Activated CD4-positive, alpha-beta T cell treated with anti-CD3 and anti-CD28 coated beads for 4 hours (primary cell): ENCODE results near the gene CELSR1.
"Not testable (repeated sequence)": the region's sequence is repeated elsewhere in the genome, so short reads cannot be mapped to it uniquely, and the experiment has no call there.

Experiments
- DNase-seq, 2 donors: peaks; one replicate each; pipeline ENCODE4 v3.0.0-alpha.2; 2020

Gene CELSR1

GRCh38 chr22:46312848-46313247, 224.6 kb downstream of the CELSR1 start:
- not testable (repeated sequence) for DNase-seq

- no peak for DNase-seq
Observed at GRCh38 chr22:46312056-46312455, 225.4 kb downstream of the CELSR1 start.
